Epithelial cell of prostate (primary cell): ENCODE results near the gene MIX23.

Experiments
- DNase-seq: peaks from one replicate; pipeline ENCODE4 v3.0.0-alpha.2; 2011; ENCODE audit warnings: low read depth, low spot score
- H3K27ac ChIP-seq: fragments of 450-650 bp; 2 replicates; pipeline ENCODE4 v1.5.1; 2017; ENCODE audit warnings: mild to moderate bottlenecking

MIX23 gene

GRCh38 chr3:122394173-122394572, 11.1 kb upstream of the MIX23 start:
- DNase-seq = no peak
- H3K27ac ChIP-seq = peak overlapping the region; percentile 2

DNA sequence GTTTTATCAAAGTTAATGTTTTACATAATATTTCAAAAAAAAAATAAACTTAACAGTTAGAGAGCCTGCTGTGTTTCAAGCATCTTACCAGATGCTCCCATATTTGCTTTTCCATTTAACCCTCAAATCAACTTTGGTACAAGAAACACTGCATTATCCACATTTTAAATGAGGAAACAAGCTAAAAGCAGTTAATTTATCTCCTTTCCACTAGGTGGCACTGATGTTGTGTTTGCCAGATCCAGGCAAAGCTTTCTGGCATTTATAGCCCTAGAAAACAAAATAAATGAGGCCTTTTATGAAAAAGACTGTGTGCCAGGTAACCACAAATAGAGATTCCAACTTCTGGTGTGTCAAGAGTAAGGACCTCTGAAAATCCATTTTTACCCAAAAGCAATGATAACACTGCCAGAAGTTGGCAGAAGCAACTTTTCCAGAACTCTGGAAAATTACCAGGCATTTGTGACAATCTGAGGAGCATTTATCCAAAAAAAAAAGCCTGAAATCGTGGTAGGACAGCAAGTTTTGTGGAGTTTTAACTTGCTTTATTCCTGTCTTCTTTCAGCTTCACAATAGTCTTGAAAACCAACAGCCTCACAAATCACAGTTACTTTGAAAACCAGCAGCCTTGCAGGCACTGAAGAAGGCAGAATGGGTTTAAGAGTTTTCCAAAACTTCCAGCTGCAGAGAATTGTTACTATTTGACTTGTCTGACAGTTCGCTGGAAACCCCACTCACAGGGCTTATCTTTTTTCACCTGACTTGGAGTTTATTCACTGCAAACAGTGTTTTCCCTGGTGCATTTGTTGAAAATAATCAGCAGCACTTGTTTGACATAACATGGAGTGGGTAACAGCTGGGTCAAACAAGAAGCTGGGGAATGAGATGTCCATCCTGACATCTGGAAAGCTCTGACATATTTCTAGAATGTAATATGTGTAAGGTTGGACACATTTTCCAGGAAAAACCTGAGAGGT, 10.1 kb upstream of the MIX23 start:
- DNase-seq = no peak
- no peak overlapping the region for H3K27ac ChIP-seq

GRCh38 chr3:122391681-122392446, 8.8 kb upstream of the MIX23 start:
- H3K27ac ChIP-seq = no peak overlapping the region
- no peak for DNase-seq

- DNase-seq = no peak
- H3K27ac ChIP-seq = no peak overlapping the region
Measured at GRCh38 chr3:122390665-122391064, 7.6 kb upstream of the MIX23 start.

- no peak overlapping the region for H3K27ac ChIP-seq
- DNase-seq = no peak
Measured at GRCh38 chr3:122389892-122390291, 6.9 kb upstream of the MIX23 start.

DNA sequence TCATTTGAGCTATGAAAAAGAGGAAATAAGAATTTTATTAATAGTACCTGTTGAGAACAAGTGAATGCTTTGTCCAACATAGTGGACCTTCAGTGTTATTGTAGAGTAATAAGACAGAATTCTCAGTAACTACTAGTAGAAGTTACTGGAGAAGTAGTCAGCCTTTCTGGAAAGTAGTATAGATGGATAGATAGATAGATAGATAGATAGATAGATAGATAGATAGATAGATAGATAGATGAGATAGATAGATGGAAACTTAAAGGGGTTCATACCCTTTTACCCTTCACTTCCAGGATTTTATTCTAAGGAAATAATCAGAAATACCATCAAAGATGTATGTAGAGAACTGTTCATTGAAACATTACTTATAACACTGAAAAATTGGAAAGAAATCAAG, 6.2 kb upstream of the MIX23 start:
- no peak for DNase-seq
- H3K27ac ChIP-seq = no peak overlapping the region

DNA sequence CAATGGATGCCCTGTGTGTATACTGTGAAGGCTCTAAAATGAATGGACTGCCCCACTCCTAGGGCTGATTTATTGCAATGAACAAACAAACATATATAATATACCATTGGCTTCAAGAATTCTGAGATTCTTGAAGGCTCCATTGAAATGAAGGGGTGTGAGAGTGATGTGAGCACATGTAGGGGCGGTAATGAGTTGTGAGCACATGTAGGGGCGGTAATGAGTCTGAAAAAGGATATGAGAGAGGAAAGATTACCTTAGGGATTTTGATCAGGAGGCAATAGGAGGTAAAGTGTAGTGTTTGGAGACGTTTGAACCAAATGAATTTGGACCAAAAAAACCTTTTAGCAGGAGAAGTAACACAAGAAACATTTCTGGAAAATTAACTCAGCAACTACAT, 4.7 kb upstream of the MIX23 start:
- DNase-seq = no peak
- no peak overlapping the region for H3K27ac ChIP-seq

DNA sequence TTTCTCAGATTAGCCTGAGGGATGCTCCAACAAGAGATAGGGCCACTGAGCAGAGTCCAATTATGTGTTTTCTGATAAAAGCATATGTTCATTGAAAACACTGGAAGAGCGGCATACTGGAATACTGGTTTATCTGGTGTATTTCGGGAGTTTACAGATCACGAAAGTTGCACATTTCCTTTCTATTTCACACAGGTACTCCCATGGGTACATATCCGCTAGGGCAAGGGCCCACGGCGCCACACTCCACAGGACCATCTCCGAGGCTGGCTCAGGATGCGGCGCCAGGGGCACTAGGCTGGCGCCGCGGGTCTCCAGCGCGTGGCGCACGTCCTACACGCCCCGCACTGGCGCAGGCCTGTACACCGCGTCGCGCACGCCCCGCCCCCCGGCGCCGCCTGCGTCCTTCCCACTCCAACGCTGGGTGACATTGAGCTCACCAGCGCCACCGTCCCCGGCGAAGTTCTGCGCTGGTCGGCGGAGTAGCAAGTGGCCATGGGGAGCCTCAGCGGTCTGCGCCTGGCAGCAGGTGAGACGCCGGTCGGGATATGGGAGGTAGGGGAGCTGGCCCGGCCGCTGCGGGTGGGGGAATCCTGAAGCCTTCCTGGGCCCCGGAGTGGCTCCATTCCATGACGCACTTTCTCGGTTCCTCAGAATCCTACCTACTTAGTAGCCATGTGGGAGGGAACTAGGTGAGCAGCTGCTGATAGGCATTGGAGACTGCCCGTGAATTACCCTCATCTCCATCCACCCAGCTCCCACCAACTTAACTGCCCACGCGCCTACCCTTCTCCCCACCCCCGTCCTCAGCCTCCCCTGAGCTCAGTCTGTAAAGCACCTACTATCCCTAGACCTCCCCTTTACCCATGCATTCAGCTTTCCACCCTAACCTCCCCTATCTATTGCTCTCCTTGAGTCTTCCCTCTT, 1.0 kb upstream of the MIX23 start, which contains the start of gene FAM162A:
TSS of gene FAM162A (plus strand) at position 412 of the 927 bp plus-strand sequence. CDS start at position 496, 84 bp downstream.
- peak; percentile 55 for DNase-seq
- H3K27ac ChIP-seq = peak within 1 kb of the TSS; percentile 75

- no peak for DNase-seq
- H3K27ac ChIP-seq = no peak overlapping the region
Measured at GRCh38 chr3:122377975-122378374, 5.1 kb downstream of the MIX23 start.

DNA sequence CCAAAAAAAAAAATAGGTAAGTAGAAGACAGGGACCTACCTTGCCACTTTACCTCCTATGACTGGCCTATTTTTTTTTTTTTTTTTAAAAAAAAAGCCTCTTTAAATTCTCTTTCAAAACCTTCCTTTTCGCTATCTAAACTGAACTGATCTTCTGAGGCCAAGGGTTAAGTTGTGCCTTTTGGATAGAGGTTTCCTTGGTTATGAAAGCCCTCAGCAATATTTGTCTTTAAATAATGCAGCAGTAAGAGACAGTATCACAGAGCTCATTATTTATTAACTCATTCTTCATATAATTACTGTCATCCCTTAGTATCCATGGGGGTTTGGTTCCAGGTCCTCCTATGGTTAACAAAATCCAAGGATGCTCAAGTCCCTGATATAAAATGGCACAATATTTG, 9.0 kb downstream of the MIX23 start:
- no peak for DNase-seq
- H3K27ac ChIP-seq = no peak overlapping the region

- peak; percentile 66 for DNase-seq
- H3K27ac ChIP-seq = peak overlapping the region; percentile 73
Measured at GRCh38 chr3:122366379-122366749, 16.7 kb downstream of the MIX23 start.

DNA sequence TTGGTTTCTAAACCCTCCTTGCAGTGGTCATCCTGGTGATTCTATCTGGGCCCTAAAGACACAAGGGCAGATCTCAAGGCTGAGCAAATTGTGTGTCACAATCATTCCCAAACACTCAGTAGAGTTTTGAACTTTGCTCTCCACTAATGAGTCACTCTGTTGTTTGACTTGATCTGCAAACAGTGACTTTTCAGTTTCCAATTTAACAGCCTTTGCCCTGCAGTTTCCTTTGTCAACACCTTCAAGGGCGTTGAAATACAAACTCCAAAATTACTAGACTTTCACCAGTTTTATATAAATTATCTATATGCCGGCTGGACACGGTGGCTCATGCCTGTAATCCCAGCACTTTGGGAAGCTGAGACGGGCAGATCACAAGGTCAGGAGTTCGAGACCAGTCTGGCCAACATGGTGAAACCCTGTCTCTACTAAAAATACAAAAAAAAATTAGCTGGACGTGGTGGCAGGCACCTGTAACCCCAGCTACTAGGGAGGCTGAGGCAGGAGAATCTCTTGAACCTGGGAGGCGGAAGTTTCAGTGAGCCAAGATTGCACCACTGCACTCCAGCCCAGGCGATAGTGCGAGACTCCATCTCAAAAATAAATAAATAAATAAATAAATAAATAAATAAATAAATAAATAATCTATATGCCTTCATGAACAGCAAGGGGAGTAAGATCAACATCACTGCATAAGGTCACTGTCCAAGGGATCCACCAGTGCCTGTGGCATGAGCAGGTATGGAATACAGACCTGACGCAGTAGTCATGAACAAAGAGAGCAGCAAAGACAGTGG, 17.3 kb downstream of the MIX23 start:
- peak; percentile 65 for DNase-seq
- H3K27ac ChIP-seq = peak overlapping the region; percentile 73

- DNase-seq = no peak
- peak overlapping the region; percentile 73 for H3K27ac ChIP-seq
Measured at GRCh38 chr3:122365073-122365472, 18.0 kb downstream of the MIX23 start.

DNA sequence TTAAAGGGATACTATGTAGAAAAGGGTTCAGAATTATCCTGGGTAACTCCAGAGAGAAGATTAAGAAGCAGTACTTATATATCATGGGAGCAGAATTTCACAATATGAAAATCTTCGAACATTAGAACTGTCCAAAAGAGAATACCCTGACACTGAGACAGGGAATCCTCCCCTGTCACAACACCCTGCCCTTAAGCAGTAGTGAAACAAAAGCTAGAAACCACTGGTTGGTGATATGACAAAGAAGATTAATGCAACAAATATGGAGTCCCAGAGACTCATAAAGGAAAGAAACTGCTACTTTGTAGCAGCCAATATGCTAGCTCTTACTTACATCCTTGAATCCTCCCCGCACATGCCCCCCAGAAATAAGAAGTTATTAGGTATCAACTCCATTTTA, 18.5 kb downstream of the MIX23 start:
- H3K27ac ChIP-seq = peak overlapping the region; percentile 73
- DNase-seq = no peak

DNA sequence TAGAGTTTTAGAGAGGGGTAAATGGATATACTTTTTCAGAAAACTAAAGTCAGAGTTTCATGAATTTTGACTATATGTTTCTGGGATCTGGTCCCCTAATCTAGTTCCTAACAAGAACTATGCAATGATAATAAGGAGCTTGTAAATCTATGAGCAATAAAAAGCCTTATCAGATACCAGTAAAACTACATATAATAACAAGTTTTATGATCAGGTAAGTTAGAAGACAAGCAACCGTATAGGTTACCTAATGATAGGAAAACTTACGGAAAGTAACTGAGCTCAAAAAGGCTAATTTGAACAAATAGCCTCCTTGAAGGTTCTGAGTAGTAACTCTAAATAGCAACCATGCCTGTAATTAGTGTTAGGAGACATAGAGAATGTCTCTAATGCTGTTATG, 21.0 kb downstream of the MIX23 start:
- H3K27ac ChIP-seq = no peak overlapping the region
- no peak for DNase-seq

GRCh38 chr3:122358703-122359032, 24.4 kb downstream of the MIX23 start:
- no peak for DNase-seq
- peak overlapping the region; percentile 56 for H3K27ac ChIP-seq

GRCh38 chr3:122357828-122358702, 25.0 kb downstream of the MIX23 start:
- no peak for DNase-seq
- H3K27ac ChIP-seq = peak overlapping the region; percentile 56

DNA sequence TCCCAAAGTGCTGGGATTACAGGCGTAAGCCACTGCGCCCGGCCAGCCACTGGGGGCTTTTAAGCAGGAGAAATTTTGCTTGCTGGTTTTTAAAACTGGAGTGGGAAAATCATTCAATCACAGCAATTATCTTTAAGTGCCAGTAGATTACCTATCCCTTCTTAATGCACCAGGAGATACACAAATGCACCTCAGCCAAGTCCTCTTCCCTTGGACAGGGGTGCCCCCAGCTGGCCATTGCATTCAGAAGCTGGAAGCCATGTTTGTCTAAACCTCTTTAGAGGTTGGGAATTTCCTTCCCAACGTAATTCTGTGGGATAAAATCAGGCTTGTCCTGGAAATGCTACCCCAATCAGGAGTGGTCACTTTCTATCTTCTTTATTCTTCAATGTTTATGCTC, 26.6 kb downstream of the MIX23 start:
- DNase-seq = no peak
- peak overlapping the region; percentile 56 for H3K27ac ChIP-seq

GRCh38 chr3:122355612-122356011, 27.4 kb downstream of the MIX23 start:
- no peak overlapping the region for H3K27ac ChIP-seq
- DNase-seq = no peak
